DOHH2 (cell line): ENCODE results near the gene SIGLEC7.

Experiments
- H3F3A ChIP-seq: fragments of 200-600 bp; sonication (generic), shearing (Covaris generic); 2 replicates; pipeline ENCODE4 v1.6.0; 2016; ENCODE audit warnings: antibody characterized with exemption, mild to moderate bottlenecking; ENCODE audit not compliant: control insufficient read depth, insufficient read depth
- H3K27ac ChIP-seq: fragments of 200-600 bp; sonication (generic); 2 replicates; pipeline ENCODE4 v1.5.1; 2014; ENCODE audit warnings: low read depth, mild to moderate bottlenecking, low read length, moderate library complexity
- H3K27me3 ChIP-seq: fragments of 200-600 bp; sonication (generic); 2 replicates; pipeline ENCODE4 v1.6.1; 2014; ENCODE audit warnings: mild to moderate bottlenecking, low read length, mixed read lengths; ENCODE audit not compliant: control insufficient read depth
- H3K36me3 ChIP-seq: fragments of 200-600 bp; sonication (generic); 2 replicates; pipeline ENCODE4 v1.6.1; 2014; ENCODE audit warnings: mild to moderate bottlenecking, low read length, moderate library complexity, mixed read lengths; ENCODE audit not compliant: control insufficient read depth
- H3K4me1 ChIP-seq: fragments of 200-600 bp; sonication (generic); 2 replicates; pipeline ENCODE4 v1.6.1; 2014; ENCODE audit warnings: mild to moderate bottlenecking, low read length, mixed read lengths; ENCODE audit not compliant: control insufficient read depth
- H3K4me2 ChIP-seq: fragments of 200-600 bp; sonication (generic); 2 replicates; pipeline ENCODE4 v1.6.0; 2014; ENCODE audit warnings: mild to moderate bottlenecking, low read length, moderate library complexity
- H3K4me3 ChIP-seq: fragments of 200-600 bp; sonication (generic); 2 replicates; pipeline ENCODE4 v1.5.1; 2014; ENCODE audit warnings: mild to moderate bottlenecking, low read length, mixed read lengths
- H3K79me2 ChIP-seq: fragments of 200-600 bp; sonication (generic); 2 replicates; pipeline ENCODE4 v1.6.1; 2014; ENCODE audit warnings: mild to moderate bottlenecking, low read length, mixed read lengths; ENCODE audit not compliant: control insufficient read depth
- H3K9me2 ChIP-seq: fragments of 200-600 bp; sonication (generic); replicated peaks from 2 replicates; pipeline ENCODE4 v1.6.1; 2014; ENCODE audit warnings: mild to moderate bottlenecking, low read length, mixed read lengths; ENCODE audit not compliant: control insufficient read depth
- H3K9me3 ChIP-seq: fragments of 200-600 bp; sonication (generic); 2 replicates; pipeline ENCODE4 v1.6.1; 2014; ENCODE audit warnings: antibody characterized with exemption, low read length, mixed read lengths; ENCODE audit not compliant: control insufficient read depth, insufficient read depth
- H4K20me1 ChIP-seq: fragments of 200-600 bp; sonication (generic); 2 replicates; pipeline ENCODE4 v1.6.0; 2014; ENCODE audit warnings: low read depth, mild to moderate bottlenecking, antibody characterized with exemption, low read length, moderate library complexity; ENCODE audit not compliant: control insufficient read depth, insufficient read depth
- EZH2phosphoT487 ChIP-seq: fragments of 200-600 bp; sonication (generic); IDR thresholded peaks from 2 replicates; pipeline ENCODE4 v1.6.1; 2017; ENCODE audit warnings: borderline replicate concordance, mild to moderate bottlenecking, antibody characterized with exemption, low read length, moderate library complexity, mixed read lengths
- TF ChIP-seq, protein P1 (sequence below): fragments of 200-600 bp; sonication (generic); IDR thresholded peaks from one replicate; pipeline ENCODE4 v1.5.1; 2014; ENCODE audit warnings: antibody characterized with exemption, mild to moderate bottlenecking, low read depth, low read length; ENCODE audit not compliant: poor library complexity, severe bottlenecking

Gene SIGLEC7

GRCh38 chr19:51150627-51151026 is 8.5 kb downstream of the SIGLEC7 start:
- no peaks in the 10 kb centered on the region for H4K20me1 ChIP-seq
- H3K79me2 ChIP-seq = no peaks in the 10 kb centered on the region
- peaks cover 7% of the 10 kb centered on the region; the same call in 1 of the 2 replicates for H3F3A ChIP-seq
- H3K4me1 ChIP-seq = peaks cover 43% of the 10 kb centered on the region
- H3K36me3 ChIP-seq = no peaks in the 10 kb centered on the region
- no peaks in the 10 kb centered on the region for H3K9me2 ChIP-seq
- no peaks in the 10 kb centered on the region for H3K27me3 ChIP-seq
- no peak overlapping the region for H3K4me3 ChIP-seq
- no peak overlapping the region for H3K27ac ChIP-seq
- H3K9me3 ChIP-seq = peaks cover 5% of the 10 kb centered on the region; the same call in 1 of the 2 replicates
- TF ChIP-seq, protein P1, sequence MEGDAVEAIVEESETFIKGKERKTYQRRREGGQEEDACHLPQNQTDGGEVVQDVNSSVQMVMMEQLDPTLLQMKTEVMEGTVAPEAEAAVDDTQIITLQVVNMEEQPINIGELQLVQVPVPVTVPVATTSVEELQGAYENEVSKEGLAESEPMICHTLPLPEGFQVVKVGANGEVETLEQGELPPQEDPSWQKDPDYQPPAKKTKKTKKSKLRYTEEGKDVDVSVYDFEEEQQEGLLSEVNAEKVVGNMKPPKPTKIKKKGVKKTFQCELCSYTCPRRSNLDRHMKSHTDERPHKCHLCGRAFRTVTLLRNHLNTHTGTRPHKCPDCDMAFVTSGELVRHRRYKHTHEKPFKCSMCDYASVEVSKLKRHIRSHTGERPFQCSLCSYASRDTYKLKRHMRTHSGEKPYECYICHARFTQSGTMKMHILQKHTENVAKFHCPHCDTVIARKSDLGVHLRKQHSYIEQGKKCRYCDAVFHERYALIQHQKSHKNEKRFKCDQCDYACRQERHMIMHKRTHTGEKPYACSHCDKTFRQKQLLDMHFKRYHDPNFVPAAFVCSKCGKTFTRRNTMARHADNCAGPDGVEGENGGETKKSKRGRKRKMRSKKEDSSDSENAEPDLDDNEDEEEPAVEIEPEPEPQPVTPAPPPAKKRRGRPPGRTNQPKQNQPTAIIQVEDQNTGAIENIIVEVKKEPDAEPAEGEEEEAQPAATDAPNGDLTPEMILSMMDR = no peak
- TF ChIP-seq EZH2phosphoT487 = no peak
- no peak overlapping the region for H3K4me2 ChIP-seq

DNA sequence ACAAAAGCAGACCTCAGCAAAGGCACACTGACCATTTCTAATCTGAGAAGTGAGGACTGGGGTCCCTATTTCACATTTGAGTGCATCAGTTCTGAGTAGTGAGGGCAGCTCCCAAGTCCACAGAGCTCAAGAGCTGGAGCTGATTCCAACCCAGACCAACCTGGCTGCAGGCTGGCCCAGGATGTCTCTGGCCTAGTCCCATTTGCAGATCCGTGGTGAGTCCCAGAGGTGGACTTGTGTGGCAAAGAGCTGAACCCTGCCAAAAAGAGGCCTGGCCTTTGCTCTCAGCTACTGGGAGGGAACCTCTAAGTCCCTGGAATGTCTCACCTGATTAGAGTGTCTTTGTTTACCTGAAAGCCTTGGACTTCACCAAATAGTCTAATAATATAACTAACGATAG is 14.6 kb downstream of the SIGLEC7 start:
- 0 out of 2 replicates have a peak, but pooled peaks cover 2% of the 10 kb centered on the region for H3K27me3 ChIP-seq
- H3K9me3 ChIP-seq = no peaks in the 10 kb centered on the region
- H3K4me1 ChIP-seq = peaks cover 19% of the 10 kb centered on the region
- H3K4me2 ChIP-seq = no peak overlapping the region
- H3K27ac ChIP-seq = no peak overlapping the region
- H3K4me3 ChIP-seq = no peak overlapping the region
- H3F3A ChIP-seq = no peaks in the 10 kb centered on the region
- H3K9me2 ChIP-seq = no peaks in the 10 kb centered on the region
- H3K79me2 ChIP-seq = no peaks in the 10 kb centered on the region
- H3K36me3 ChIP-seq = no peaks in the 10 kb centered on the region
- TF ChIP-seq, protein P1 = no peak
- TF ChIP-seq EZH2phosphoT487 = no peak
- no peaks in the 10 kb centered on the region for H4K20me1 ChIP-seq

DNA sequence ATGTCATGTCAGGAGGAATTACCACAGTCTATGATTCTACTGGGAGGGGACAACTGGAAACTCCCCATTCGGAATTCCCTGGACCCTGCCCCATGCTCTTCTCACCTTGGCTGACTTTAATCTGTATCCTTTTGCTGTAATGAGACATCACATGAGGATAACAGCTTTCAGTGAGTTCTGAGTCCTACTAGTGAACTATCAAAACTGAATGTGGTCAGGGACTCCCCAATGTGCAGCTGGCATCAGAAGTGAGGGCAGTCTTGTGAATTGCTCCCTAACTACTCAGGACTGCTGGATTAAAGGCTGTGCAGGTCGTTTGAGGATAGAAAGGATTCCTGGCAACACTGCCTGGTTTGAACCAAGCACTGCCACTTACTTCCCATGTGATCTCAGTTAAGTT is 15.2 kb downstream of the SIGLEC7 start:
- no peaks in the 10 kb centered on the region for H3F3A ChIP-seq
- H3K4me3 ChIP-seq = no peak overlapping the region

More for the DNA sequence above, 15.2 kb downstream of the SIGLEC7 start:
- Histone ChIP-seq H3K36me3 (no peaks in the 10 kb centered on the region), H4K20me1 (no peaks in the 10 kb centered on the region), H3K79me2 (no peaks in the 10 kb centered on the region), H3K27ac (no peak overlapping the region), H3K4me1 (peaks cover 22% of the 10 kb centered on the region), H3K27me3 (0 out of 2 replicates have a peak, but pooled peaks cover 2% of the 10 kb centered on the region), H3K9me2 (no peaks in the 10 kb centered on the region), H3K4me2 (no peak overlapping the region), H3K9me3 (no peaks in the 10 kb centered on the region)
- TF ChIP-seq, protein P1 = no peak
- no peak for TF ChIP-seq EZH2phosphoT487
